ENCODE measurements around the gene CFAP46.

Gene CFAP46

GRCh38 chr10:132876131-132876860 lies 66.1 kb downstream of the CFAP46 start:
- no peak for TF ChIP-seq CTCF (IDR thresholded peaks at IDR 0.05)

DNA sequence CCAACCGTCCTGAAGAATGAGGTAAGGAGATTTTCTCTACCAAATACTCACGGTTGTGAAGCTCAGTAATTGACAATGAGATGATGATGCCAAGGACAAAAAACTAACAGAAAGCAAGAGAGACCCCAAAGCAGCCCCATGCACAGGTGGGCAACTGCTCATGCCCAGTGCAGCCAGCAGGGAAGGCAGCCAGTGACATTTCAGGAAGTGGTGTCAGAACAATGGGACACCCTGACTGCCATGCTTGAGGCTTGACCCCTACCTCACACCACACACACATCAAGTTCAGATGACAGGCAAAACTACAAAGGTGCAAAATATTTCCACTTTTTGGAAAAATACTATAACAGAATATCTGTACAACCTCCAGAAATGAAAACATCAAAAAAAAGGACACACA lies 66.9 kb downstream of the CFAP46 start:
- TF ChIP-seq CTCF (IDR thresholded peaks at IDR 0.05), result no peak

DNA sequence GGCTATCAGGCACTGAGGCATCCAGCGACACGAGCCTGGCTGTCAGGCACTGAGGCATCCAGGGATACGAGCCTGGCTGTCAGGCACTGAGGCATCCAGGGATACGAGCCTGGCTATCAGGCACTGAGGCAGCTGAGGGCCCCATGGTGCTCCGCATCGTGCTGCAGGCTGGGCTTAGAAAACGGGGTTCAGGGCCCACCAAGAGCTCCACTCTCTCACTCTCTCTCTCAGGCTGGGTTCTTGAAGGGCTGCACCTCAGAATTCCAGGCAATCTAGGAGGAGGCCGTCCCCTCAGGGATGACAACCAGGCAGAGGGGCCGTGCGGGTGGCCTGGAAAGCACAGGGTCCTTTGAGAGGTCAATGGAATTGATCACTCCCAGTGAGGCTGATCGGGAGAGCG lies 69.0 kb downstream of the CFAP46 start:
- TF ChIP-seq CTCF (IDR thresholded peaks at IDR 0.05), result no peak

GRCh38 chr10:132872658-132873057 lies 69.7 kb downstream of the CFAP46 start:
- no peak for TF ChIP-seq CTCF (IDR thresholded peaks at IDR 0.05)

DNA sequence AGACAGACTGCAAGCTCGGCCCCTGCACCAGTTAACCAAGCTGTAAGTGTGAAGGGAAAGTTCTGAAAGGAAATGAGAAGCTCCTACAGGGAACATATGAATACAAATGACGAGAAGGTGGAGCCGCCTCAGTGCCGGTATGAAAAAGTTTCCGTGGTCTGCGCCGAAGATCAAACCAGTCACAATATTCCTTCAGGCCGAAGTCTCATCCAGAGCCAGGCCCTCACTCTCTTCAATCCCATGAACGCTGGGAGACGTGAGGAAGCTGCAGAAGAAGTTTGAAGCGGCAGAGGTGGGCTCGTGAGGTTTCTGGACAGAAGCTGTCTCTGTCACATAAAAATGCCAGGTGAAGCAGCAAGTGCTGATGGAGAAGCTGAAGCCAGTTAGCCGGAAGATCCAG lies 71.9 kb downstream of the CFAP46 start:
- no peak for TF ChIP-seq CTCF (IDR thresholded peaks at IDR 0.05)

- TF ChIP-seq CTCF (IDR thresholded peaks at IDR 0.05), result no peak
These were observed 72.7 kb downstream of the CFAP46 start for GRCh38 chr10:132869621-132870020.

GRCh38 chr10:132868995-132869394 lies 73.4 kb downstream of the CFAP46 start:
- TF ChIP-seq CTCF (IDR thresholded peaks at IDR 0.05), result no peak

Measured in LNCAP (cell line).